ENCODE measurements around the gene MAML1. TPM values are rescaled to one million over a fixed set of nuclear protein-coding genes. Genes with fewer than 3 reads are reported as not detected.

MAML1 gene
- total RNA-seq, 2 donors from 2014 or later, result 29.7 TPM

DNA sequence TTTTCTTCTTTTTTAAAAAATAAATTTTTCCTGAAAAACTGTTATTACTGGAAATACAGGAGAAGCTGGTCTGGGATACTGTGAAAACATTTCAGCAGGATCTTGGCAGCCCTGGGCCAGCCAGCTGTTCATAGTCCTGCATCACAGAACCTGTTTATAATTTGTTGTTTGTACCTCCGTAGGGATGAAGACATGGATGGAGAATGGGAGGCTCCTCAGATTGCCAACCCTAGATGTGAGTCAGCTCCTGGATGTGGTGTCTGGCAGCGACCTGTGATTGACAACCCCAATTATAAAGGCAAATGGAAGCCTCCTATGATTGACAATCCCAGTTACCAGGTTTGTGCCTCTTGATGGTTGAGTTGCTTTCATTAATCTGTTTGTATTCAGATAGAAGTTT is 12.4 kb upstream of the MAML1 start:
- Histone ChIP-seq H3K9ac (ENCODE audit: low read depth in 2 of 2, low read length in 2 of 2) (no peak overlapping the region), H3K4me3 (no peak overlapping the region), H3K27me3 (no peaks in the 10 kb centered on the region), H3K27ac (no peak overlapping the region), H3K4me1 (no peaks in the 10 kb centered on the region), H3K9me3 (no peaks in the 10 kb centered on the region), H3K36me3 (peaks cover 36% of the 10 kb centered on the region)
- no peak for DNase-seq
- intact Hi-C loops (cut with DNase I), result loop anchor here (10.0 kb wide), 1 partner anchor 105 kb away; no protein-coding TSS in a partner anchor
- TF ChIP-seq, protein P1, sequence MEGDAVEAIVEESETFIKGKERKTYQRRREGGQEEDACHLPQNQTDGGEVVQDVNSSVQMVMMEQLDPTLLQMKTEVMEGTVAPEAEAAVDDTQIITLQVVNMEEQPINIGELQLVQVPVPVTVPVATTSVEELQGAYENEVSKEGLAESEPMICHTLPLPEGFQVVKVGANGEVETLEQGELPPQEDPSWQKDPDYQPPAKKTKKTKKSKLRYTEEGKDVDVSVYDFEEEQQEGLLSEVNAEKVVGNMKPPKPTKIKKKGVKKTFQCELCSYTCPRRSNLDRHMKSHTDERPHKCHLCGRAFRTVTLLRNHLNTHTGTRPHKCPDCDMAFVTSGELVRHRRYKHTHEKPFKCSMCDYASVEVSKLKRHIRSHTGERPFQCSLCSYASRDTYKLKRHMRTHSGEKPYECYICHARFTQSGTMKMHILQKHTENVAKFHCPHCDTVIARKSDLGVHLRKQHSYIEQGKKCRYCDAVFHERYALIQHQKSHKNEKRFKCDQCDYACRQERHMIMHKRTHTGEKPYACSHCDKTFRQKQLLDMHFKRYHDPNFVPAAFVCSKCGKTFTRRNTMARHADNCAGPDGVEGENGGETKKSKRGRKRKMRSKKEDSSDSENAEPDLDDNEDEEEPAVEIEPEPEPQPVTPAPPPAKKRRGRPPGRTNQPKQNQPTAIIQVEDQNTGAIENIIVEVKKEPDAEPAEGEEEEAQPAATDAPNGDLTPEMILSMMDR (IDR thresholded peaks at IDR 0.05), result no peak

DNA sequence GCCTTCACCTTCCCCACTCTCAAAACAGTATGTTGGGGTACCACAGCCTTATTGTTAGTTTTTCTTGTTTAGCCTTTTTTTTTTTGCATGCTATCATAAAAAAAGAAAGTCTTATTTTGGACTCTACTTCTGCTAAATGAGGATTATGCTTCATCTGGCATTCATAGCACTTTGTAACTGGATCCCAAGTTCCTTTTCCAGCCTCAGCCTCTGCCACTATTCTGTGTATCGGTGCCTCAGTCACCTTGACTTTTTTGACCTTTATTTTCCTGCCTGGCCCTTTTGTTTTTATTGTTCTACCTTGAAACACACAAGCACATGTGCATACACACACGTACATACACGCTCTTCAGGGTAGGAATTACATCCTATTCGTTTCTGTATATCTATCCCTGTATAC is 8.5 kb upstream of the MAML1 start:
- H3K36me3 ChIP-seq, result peaks cover 31% of the 10 kb centered on the region

DNA sequence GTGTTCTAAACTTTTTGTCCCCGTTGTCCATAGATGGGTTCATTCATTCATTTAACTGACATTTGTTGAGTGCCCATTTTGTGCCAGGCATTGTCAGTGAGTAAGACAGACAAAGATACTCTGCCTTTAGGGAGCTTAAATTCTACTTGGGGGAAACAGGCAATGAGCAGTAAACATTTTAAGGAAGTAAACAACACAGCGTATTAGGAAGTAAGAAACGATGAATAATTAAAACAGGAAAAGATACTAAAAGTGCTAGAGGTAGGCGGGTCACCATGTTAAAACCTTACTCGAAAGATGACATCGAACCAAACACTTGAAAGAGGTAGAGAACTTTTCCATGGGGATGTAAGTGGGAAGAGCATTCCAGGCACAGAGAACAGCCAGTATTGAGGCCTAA is 5.5 kb upstream of the MAML1 start:
- no peak overlapping the region for H3K27ac ChIP-seq
- no peak overlapping the region for H3K4me3 ChIP-seq
- no peak overlapping the region for H3K9ac ChIP-seq (ENCODE audit: low read depth in 2 of 2, low read length in 2 of 2)
- no peaks in the 10 kb centered on the region for H3K27me3 ChIP-seq
- H3K4me1 ChIP-seq, result no peaks in the 10 kb centered on the region
- DNase-seq, result no peak
- TF ChIP-seq, protein P1 (IDR thresholded peaks at IDR 0.05), result no peak
- H3K36me3 ChIP-seq, result peaks cover 26% of the 10 kb centered on the region
- intact Hi-C loops (cut with DNase I), result loop anchor here (10.0 kb wide), 1 partner anchor 112 kb away; no protein-coding TSS in a partner anchor
- H3K9me3 ChIP-seq, result no peaks in the 10 kb centered on the region

More for the DNA sequence above, 8.5 kb upstream of the MAML1 start:
- H3K27ac ChIP-seq, result no peak overlapping the region
- H3K9me3 ChIP-seq, result no peaks in the 10 kb centered on the region
- TF ChIP-seq, protein P1 (IDR thresholded peaks at IDR 0.05), result no peak
- DNase-seq, result no peak
- H3K4me3 ChIP-seq, result no peak overlapping the region
- H3K4me1 ChIP-seq, result no peaks in the 10 kb centered on the region
- intact Hi-C loops (cut with DNase I), result loop anchor here (10.0 kb wide), 1 partner anchor 109 kb away; no protein-coding TSS in a partner anchor
- H3K27me3 ChIP-seq, result no peaks in the 10 kb centered on the region
- no peak overlapping the region for H3K9ac ChIP-seq (ENCODE audit: low read depth in 2 of 2, low read length in 2 of 2)

DNA sequence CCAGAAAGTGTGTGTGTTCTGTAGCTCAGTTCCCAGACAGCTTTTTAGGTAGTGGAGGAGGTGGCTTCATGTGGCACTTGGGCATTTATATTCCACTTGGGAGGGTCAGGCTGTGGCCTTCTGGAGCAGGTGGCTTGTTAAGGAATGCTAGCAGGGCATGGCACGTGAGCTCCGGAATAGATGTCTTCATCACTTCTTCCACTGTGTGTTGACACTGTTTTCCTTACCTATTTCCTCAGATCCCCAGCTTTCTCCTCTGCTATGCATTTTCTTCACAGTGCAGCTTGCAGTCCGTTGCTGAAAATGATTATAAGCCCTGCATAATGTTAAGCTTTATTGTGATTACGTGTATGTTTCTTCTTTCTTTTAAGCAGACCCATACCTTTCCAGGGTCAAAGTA is 3.3 kb upstream of the MAML1 start:
- H3K4me3 ChIP-seq, result no peak overlapping the region
- no peak for DNase-seq
- intact Hi-C loops (cut with DNase I), result loop anchor here (10.0 kb wide), 1 partner anchor 115 kb away; no protein-coding TSS in a partner anchor

DNA sequence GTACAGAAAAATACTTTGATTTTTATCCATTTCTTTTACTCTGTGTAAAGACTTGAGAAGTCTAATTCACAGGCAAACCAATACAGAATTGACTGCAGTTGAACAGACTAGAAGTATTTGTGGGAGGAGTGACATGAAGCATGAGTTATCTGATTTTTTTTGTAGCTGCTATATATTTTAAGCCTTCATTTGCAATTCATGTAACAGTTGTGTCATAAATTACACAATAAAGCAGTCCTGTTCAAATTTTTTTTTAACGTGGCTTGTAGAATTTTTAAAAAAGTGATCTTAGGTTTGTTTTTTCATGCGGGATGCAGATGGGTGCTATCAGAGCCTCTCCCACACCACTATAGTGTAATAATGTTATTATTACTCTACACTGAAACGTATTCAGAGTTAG is 2.9 kb upstream of the MAML1 start:
- TF ChIP-seq, protein P1 (IDR thresholded peaks at IDR 0.05), result no peak
- no peak overlapping the region for H3K9ac ChIP-seq (ENCODE audit: low read depth in 2 of 2, low read length in 2 of 2)
- H3K9me3 ChIP-seq, result no peaks in the 10 kb centered on the region
- peaks cover 11% of the 10 kb centered on the region for H3K36me3 ChIP-seq
- no peak for DNase-seq
- intact Hi-C loops (cut with DNase I), result loop anchor here (5.0 to 10.0 kb wide), 2 partner anchors 32 to 115 kb away; partner anchors contain the start of gene CANX
- no peaks in the 10 kb centered on the region for H3K27me3 ChIP-seq
- no peak overlapping the region for H3K27ac ChIP-seq
- H3K4me3 ChIP-seq, result no peak overlapping the region
- H3K4me1 ChIP-seq, result peaks cover 9% of the 10 kb centered on the region

More for the DNA sequence above, 3.3 kb upstream of the MAML1 start:
- H3K36me3 ChIP-seq, result peaks cover 15% of the 10 kb centered on the region
- no peaks in the 10 kb centered on the region for H3K27me3 ChIP-seq
- H3K4me1 ChIP-seq, result peaks cover 5% of the 10 kb centered on the region
- TF ChIP-seq, protein P1 (IDR thresholded peaks at IDR 0.05), result no peak
- H3K9ac ChIP-seq (ENCODE audit: low read depth in 2 of 2, low read length in 2 of 2), result no peak overlapping the region
- H3K9me3 ChIP-seq, result no peaks in the 10 kb centered on the region
- H3K27ac ChIP-seq, result no peak overlapping the region

Measured in colonic mucosa (tissue), 4 donors.